HepG2 (cell line): Measurements from ENCODE around the gene ARID3C. TPM values are rescaled to one million over a fixed set of nuclear protein-coding genes. Genes with fewer than 3 reads are reported as not detected.

ENCODE experiments used
- CENPX ChIP-seq: sonication (generic); formaldehyde crosslinking; IDR thresholded peaks from 2 replicates; pipeline ENCODE4 v1.9.0; 2021; ENCODE audit warnings: mild to moderate bottlenecking, missing genetic modification reagents, moderate library complexity
- DZIP1 ChIP-seq: sonication (generic); formaldehyde crosslinking; IDR thresholded peaks from 2 replicates; pipeline ENCODE4 v1.5.0; 2020; ENCODE audit warnings: mild to moderate bottlenecking, missing genetic modification reagents
- GLI4 ChIP-seq: sonication (generic); formaldehyde crosslinking; IDR thresholded peaks from 2 replicates; pipeline ENCODE4 v1.5.1; 2020; ENCODE audit warnings: missing genetic modification reagents, mild to moderate bottlenecking, moderate library complexity, borderline replicate concordance
- HOXA9 ChIP-seq: sonication (generic); formaldehyde crosslinking; IDR thresholded peaks from 2 replicates; pipeline ENCODE4 v1.8.1; 2022; ENCODE audit warnings: missing genetic modification reagents, mild to moderate bottlenecking, moderate library complexity, borderline replicate concordance
- KDM6A ChIP-seq: IDR thresholded peaks from 2 replicates; pipeline ENCODE4 v1.6.1; 2016; ENCODE audit warnings: low read depth
- MIER2 ChIP-seq: IDR thresholded peaks from 2 replicates; pipeline ENCODE4 v1.6.1; 2016; ENCODE audit warnings: missing biosample characterization, missing genetic modification reagents
- SMARCC2 ChIP-seq: fragments of 450-650 bp; IDR thresholded peaks from 2 replicates; pipeline ENCODE4 v1.6.1; 2017; ENCODE audit warnings: antibody characterized with exemption, mild to moderate bottlenecking
- SRY ChIP-seq: sonication (generic); formaldehyde crosslinking; IDR thresholded peaks from 2 replicates; pipeline ENCODE4 v1.8.0; 2022; ENCODE audit warnings: mild to moderate bottlenecking, missing genetic modification reagents
- ZBTB14 ChIP-seq: sonication (generic); formaldehyde crosslinking; IDR thresholded peaks from 2 replicates; pipeline ENCODE4 v1.4.0; 2020; ENCODE audit warnings: missing genetic modification reagents
- ZMAT5 ChIP-seq: sonication (generic); formaldehyde crosslinking; IDR thresholded peaks from 2 replicates; pipeline ENCODE4 v1.5.0; 2020; ENCODE audit warnings: mild to moderate bottlenecking, low read depth, missing genetic modification reagents, borderline replicate concordance
- ZNF253 ChIP-seq: sonication (generic); formaldehyde crosslinking; IDR thresholded peaks from 2 replicates; pipeline ENCODE4 v1.8.0; 2022; ENCODE audit warnings: mild to moderate bottlenecking, missing genetic modification reagents, borderline replicate concordance
- ZNF770 ChIP-seq: sonication (generic); formaldehyde crosslinking; IDR thresholded peaks from 2 replicates; pipeline ENCODE4 v1.5.0; 2020; ENCODE audit warnings: mild to moderate bottlenecking, missing genetic modification reagents
- ZNF839 ChIP-seq: sonication (generic); formaldehyde crosslinking; IDR thresholded peaks from 2 replicates; pipeline ENCODE4 v1.4.0; 2020; ENCODE audit warnings: missing genetic modification reagents, mild to moderate bottlenecking, borderline replicate concordance
- polyA plus RNA-seq, 8 experiments: library from polyadenylated mRNA; depleted of rRNA in 3 of 8; stranded (reverse) in 7 of 8; unstranded in 1 of 8; fragments of >200 nt; fragmentation: Illumina TruSeq in 4 of 8; extraction: Trizol in 4 of 8; gene quantifications; 2 replicates each; pipeline versions ENCODE4 v1.2.1 to v1.2.3, GENCODE V29; 2011 to 2016; ENCODE audit warnings: low read depth in 4 of 8, missing spikeins in 1 of 8, mixed read lengths in 1 of 8; ENCODE audit not compliant: insufficient read depth in 1 of 8
- total RNA-seq, 5 experiments: library from RNA; depleted of rRNA; stranded (reverse); fragments of >200 nt; fragmentation: Illumina TruSeq; extraction: Trizol; gene quantifications; 2 replicates each; pipeline ENCODE4 v1.2.3, GENCODE V29; 2016; ENCODE audit warnings: low read depth in 1 of 5

The ARID3C gene
- total and polyA plus RNA-seq, 2 of the 13 experiments (the other 11 are each of a cell fraction or from before 2014, with no cell fraction given): not detected

- TF ChIP-seq DZIP1 (CRISPR knock-in tag) (peak; percentile 50; the same call in 1 of the 2 replicates), ZMAT5 (CRISPR knock-in tag) (no peak), KDM6A (CRISPR knock-in tag) (no peak), ZBTB14 (CRISPR knock-in tag) (peak; percentile 94), HOXA9 (no peak), SMARCC2 (no peak), ZNF770 (CRISPR knock-in tag) (peak; percentile 63), SRY (CRISPR knock-in tag) (0 out of 2 replicates have a peak, but pooled peaks have one; percentile 64), ZNF253 (0 out of 2 replicates have a peak, but pooled peaks have one; percentile 34), GLI4 (CRISPR knock-in tag) (no peak), MIER2 (CRISPR knock-in tag) (no peak), CENPX (CRISPR knock-in tag) (no peak), ZNF839 (CRISPR knock-in tag) (no peak)
Observed at GRCh38 chr9:34611811-34612787, 16.8 kb downstream of the ARID3C start, which contains the start of gene RPP25L (continued).
